HG03159 (cell line): ENCODE measurements around the gene FES.
A peak's percentile ranks its signal among the peaks of the same experiment; 100 is the strongest.
"Not testable (repeated sequence)": the region's sequence is repeated elsewhere in the genome, so short reads cannot be mapped to it uniquely, and the experiment has no call there.

ENCODE experiments used
- ATAC-seq: cut with Tn5 transposase; IDR thresholded peaks from one replicate; pipeline ENCODE4 v1.9.1; 2021; ENCODE audit warnings: mild to moderate bottlenecking, moderate library complexity; ENCODE audit not compliant: unreplicated experiment

The FES gene

GRCh38 chr15:90928106-90928505, 43.8 kb downstream of the FES start:
- not testable (repeated sequence) for ATAC-seq

GRCh38 chr15:90929246-90930019, 45.1 kb downstream of the FES start:
- ATAC-seq: peak; percentile 3

- ATAC-seq: no peak
Observed at GRCh38 chr15:90930861-90931574, 46.7 kb downstream of the FES start.

- ATAC-seq: no peak
Observed at GRCh38 chr15:90931575-90931827, 47.2 kb downstream of the FES start.

- ATAC-seq: peak; percentile 46
Observed at GRCh38 chr15:90931828-90932659, 47.7 kb downstream of the FES start, which contains the start of gene HDDC3. TSS of gene HDDC3 (minus strand) at chr15:90932549. CDS start at chr15:90932540, 9 bp downstream.

- no peak for ATAC-seq
Observed at GRCh38 chr15:90932660-90932991, 48.3 kb downstream of the FES start.

- no peak for ATAC-seq
Observed at GRCh38 chr15:90933301-90933700, 49.0 kb downstream of the FES start.

- ATAC-seq: peak; percentile 33
Observed at GRCh38 chr15:90934256-90934948, 50.1 kb downstream of the FES start.

GRCh38 chr15:90934949-90935751, 50.8 kb downstream of the FES start, which contains the start of gene UNC45A:
TSS of gene UNC45A (plus strand) at chr15:90935285. CDS start at chr15:90935325, 40 bp downstream.
- peak; percentile 58 for ATAC-seq

GRCh38 chr15:90936823-90937222, 52.5 kb downstream of the FES start:
- ATAC-seq: no peak

- no peak for ATAC-seq
Observed at GRCh38 chr15:90938261-90938660, 54.0 kb downstream of the FES start.

GRCh38 chr15:90939756-90940155, 55.5 kb downstream of the FES start:
- no peak for ATAC-seq

GRCh38 chr15:90941038-90941437, 56.7 kb downstream of the FES start:
- no peak for ATAC-seq

- no peak for ATAC-seq
Observed at GRCh38 chr15:90942354-90943120, 58.2 kb downstream of the FES start.

GRCh38 chr15:90945091-90945490, 60.8 kb downstream of the FES start:
- no peak for ATAC-seq
